IPS-20b (cell line): Measurements from ENCODE around the gene TRIP10.
"Not testable (repeated sequence)": the region's sequence is repeated elsewhere in the genome, so short reads cannot be mapped to it uniquely, and the experiment has no call there.

Experiments used
- H3K27ac ChIP-seq: one replicate; pipeline ENCODE4 v1.5.1; 2013; ENCODE audit warnings: low read length
- H3K27me3 ChIP-seq: 2 replicates; pipeline ENCODE4 v1.6.1; 2013; ENCODE audit warnings: mild to moderate bottlenecking, low read length, inconsistent platforms; ENCODE audit not compliant: insufficient read depth
- H3K36me3 ChIP-seq: 2 replicates; pipeline ENCODE4 v1.6.1; 2013; ENCODE audit warnings: low read depth, mild to moderate bottlenecking, inconsistent platforms, low read length, moderate library complexity; ENCODE audit not compliant: insufficient read depth
- H3K4me1 ChIP-seq: 2 replicates; pipeline ENCODE4 v1.6.1; 2013; ENCODE audit warnings: mild to moderate bottlenecking, control low read depth, inconsistent platforms, low read length, moderate library complexity; ENCODE audit not compliant: insufficient read depth
- H3K4me3 ChIP-seq: 2 replicates; pipeline ENCODE4 v1.5.1; 2013; ENCODE audit warnings: mild to moderate bottlenecking, low read length, inconsistent platforms
- H3K9ac ChIP-seq: 2 replicates; pipeline ENCODE4 v1.6.1; 2013; ENCODE audit warnings: low read depth, mild to moderate bottlenecking, inconsistent platforms, low read length, moderate library complexity
- H3K9me3 ChIP-seq: 2 replicates; pipeline ENCODE4 v1.6.1; 2013; ENCODE audit warnings: mild to moderate bottlenecking, low read depth, low read length, inconsistent platforms; ENCODE audit not compliant: insufficient read depth

TRIP10 gene

DNA sequence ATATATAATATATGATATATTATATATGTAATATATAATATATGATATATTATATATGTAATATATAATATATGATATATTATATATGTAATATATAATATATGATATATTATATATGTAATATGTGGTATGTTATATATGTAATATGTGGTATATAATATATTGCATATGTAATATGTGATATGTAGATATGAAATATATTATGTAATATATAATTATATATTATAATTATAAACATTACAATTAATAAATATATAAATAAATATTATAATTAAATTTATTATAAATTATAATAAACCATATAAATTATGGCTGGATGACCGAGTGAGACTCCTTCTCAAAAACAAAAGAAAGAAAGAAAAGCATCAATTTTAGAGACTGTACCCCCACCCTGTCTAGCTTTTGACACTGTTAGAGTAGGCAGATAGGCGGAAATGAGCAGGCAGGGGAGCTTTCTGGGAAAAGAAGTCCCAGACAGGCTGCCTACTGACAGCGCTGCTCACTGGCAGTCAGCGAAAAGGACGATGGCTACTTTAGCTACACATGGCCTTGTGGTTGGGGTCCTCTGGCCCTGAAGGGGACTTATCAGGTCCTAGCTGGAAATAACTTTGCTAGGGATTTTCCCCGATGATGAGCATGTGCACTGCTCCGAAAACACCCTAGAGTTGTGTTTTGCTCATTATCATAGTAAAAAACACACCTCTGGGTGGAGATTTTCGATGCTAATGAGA lies 38.7 kb upstream of the TRIP10 start:
- no peaks in the 10 kb centered on the region for H3K36me3 ChIP-seq
- H3K27ac ChIP-seq: no peak overlapping the region
- H3K9ac ChIP-seq: no peak overlapping the region
- H3K9me3 ChIP-seq: no peaks in the 10 kb centered on the region
- no peaks in the 10 kb centered on the region for H3K4me1 ChIP-seq
- H3K27me3 ChIP-seq: no peaks in the 10 kb centered on the region
- H3K4me3 ChIP-seq: no peak overlapping the region

DNA sequence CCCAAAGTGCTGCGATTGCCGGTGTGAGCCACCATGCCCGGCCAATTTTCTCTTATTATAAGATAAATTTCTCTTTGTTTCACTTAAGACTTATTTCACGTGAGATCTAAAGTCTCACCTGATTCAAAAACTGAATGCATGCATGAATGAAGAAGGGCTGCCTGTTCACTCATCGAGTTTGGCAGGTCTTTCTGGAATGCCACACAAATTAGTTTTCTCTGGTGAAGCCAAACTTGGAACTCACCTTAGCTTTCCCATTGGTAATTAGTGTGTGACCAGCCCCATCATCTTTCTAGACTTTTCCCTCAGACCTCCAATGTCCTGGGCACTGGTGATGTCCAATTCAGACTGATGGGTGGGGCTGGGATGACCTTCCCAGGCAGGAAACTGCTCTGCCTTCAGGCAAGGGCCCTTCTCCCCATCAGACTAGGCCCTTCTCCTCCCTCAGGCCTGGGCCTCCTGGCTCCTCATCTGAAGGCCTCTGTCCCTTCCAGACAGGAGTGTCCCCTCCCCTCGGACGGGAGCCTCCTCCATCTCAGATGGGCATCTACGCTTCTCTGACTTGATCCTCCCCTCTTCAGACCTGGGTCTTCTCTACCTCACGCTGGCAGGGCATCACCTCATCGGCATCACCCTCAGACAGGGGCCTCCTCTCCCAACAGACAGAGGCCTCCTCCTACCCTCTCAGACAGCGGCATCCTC lies 33.4 kb upstream of the TRIP10 start:
- no peak overlapping the region for H3K4me3 ChIP-seq
- no peaks in the 10 kb centered on the region for H3K36me3 ChIP-seq
- no peak overlapping the region for H3K9ac ChIP-seq
- peaks cover 30% of the 10 kb centered on the region for H3K27me3 ChIP-seq
- no peak overlapping the region for H3K27ac ChIP-seq
- H3K9me3 ChIP-seq: no peaks in the 10 kb centered on the region
- H3K4me1 ChIP-seq: no peaks in the 10 kb centered on the region

DNA sequence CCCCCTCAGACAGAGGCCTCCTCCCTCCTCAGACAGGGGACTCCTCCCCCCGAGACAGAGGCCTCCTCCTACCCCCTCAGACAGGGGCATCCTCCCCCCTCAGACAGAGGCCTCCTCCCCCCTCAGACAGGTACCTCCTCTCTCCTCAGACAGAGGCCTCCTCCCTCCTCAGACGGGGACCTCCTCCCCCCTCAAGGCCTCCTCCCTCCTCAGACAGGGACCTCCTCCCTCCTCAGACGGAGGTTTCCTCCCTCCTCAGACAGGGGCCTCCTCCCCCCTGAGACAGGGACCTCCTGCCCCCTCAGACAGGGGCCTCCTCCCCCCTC lies 32.9 kb upstream of the TRIP10 start:
- no peak overlapping the region for H3K4me3 ChIP-seq
- no peak overlapping the region for H3K9ac ChIP-seq
- no peak overlapping the region for H3K27ac ChIP-seq
- H3K27me3 ChIP-seq: peaks cover 35% of the 10 kb centered on the region
- H3K9me3 ChIP-seq: no peaks in the 10 kb centered on the region
- H3K4me1 ChIP-seq: no peaks in the 10 kb centered on the region
- no peaks in the 10 kb centered on the region for H3K36me3 ChIP-seq

DNA sequence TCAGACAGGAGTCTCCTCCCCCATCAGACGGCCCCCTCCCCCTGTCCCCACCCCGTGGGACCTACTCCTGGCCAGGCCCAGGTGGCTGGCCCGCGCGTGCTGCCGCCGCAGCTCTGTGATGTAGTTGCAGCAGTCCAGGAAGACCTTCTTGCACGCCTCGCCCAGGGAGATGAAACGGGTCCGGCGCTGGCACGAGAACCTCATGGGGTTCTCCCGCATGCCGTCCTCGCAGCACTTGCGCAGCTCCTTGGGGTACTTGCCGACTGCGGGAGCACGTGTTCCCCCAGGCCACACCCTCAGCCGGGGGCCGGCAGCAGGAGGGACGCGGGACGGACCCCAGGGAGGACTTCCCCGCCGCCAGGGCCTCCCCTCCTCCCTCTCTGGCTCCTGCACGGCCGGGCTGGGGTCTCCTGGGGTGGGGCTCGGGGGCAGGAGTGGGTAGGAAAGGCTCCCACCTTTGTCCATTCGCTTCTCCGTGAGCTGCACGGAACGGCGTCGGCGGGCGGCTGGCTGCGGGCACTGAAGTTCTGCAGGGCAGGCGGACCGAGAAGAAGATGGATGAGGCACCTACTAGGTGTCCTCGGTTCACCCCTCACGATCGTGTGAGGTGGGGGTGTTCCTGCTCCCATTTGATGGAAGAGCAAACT lies 32.3 kb upstream of the TRIP10 start:
- no peaks in the 10 kb centered on the region for H3K4me1 ChIP-seq
- H3K27me3 ChIP-seq: peaks cover 40% of the 10 kb centered on the region
- H3K9me3 ChIP-seq: no peaks in the 10 kb centered on the region
- no peak overlapping the region for H3K4me3 ChIP-seq
- no peak overlapping the region for H3K9ac ChIP-seq
- H3K27ac ChIP-seq: no peak overlapping the region
- no peaks in the 10 kb centered on the region for H3K36me3 ChIP-seq

GRCh38 chr19:6707658-6708018 lies 31.8 kb upstream of the TRIP10 start:
- H3K27ac ChIP-seq: no peak overlapping the region
- H3K36me3 ChIP-seq: no peaks in the 10 kb centered on the region
- no peaks in the 10 kb centered on the region for H3K9me3 ChIP-seq
- no peaks in the 10 kb centered on the region for H3K4me1 ChIP-seq
- H3K27me3 ChIP-seq: peaks cover 42% of the 10 kb centered on the region
- no peak overlapping the region for H3K9ac ChIP-seq
- no peak overlapping the region for H3K4me3 ChIP-seq

DNA sequence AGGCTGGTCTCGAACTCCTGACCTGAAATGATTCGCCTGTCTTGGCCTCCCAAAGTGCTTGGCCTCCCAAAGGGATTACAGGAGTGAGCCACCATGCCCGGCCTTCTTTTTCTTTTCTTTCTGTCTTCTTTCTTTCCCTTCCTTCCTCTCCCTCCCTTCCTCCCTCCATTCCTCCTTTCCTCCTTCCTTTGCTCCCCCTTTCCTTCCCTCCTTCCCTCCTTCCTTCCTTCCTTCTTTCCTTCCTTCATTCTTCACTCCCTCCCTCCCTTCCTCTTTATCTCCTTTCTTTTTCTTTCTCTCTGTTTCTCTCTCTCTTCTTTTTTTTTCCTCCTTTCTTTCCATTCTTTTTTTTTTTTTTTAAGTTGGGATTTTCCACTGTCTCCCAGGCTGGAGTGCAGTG lies 31.1 kb upstream of the TRIP10 start:
- H3K4me3 ChIP-seq: no peak overlapping the region
- no peak overlapping the region for H3K27ac ChIP-seq
- H3K27me3 ChIP-seq: peaks cover 42% of the 10 kb centered on the region
- no peaks in the 10 kb centered on the region for H3K4me1 ChIP-seq
- no peaks in the 10 kb centered on the region for H3K36me3 ChIP-seq
- no peak overlapping the region for H3K9ac ChIP-seq
- no peaks in the 10 kb centered on the region for H3K9me3 ChIP-seq

- not testable (repeated sequence) for H3K4me1 ChIP-seq, H3K4me3 ChIP-seq, H3K9ac ChIP-seq, H3K27ac ChIP-seq, H3K36me3 ChIP-seq, H3K9me3 ChIP-seq
- H3K27me3 ChIP-seq: peaks cover 42% of the 10 kb centered on the region
These were observed 30.6 kb upstream of the TRIP10 start for GRCh38 chr19:6708913-6709312.

DNA sequence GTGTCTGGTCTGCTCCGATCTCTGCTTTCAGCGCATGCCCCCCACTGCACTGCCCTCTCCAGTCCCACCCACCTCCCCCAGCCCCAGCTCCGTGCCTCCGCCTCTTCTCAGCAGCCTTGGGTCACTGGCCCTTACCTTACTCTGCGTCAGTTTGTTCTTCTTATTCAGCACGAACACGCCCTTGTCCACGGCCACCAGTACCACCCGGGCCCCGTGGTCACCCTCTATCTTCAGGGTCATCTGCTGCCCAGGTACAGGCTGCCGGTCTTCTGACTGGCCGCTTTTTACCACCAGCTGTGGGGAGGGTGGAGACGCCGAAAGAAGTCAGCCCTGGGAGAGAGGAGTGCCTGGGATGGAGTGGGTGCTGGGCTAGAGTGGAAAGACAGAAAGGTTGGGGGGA lies 29.9 kb upstream of the TRIP10 start:
- Histone ChIP-seq H3K4me3 (no peak overlapping the region), H3K27me3 (peaks cover 42% of the 10 kb centered on the region), H3K9ac (no peak overlapping the region), H3K9me3 (no peaks in the 10 kb centered on the region), H3K36me3 (no peaks in the 10 kb centered on the region), H3K27ac (no peak overlapping the region), H3K4me1 (no peaks in the 10 kb centered on the region)

- no peak overlapping the region; the same call in 1 of the 2 replicates for H3K9ac ChIP-seq
- H3K36me3 ChIP-seq: no peaks in the 10 kb centered on the region
- no peaks in the 10 kb centered on the region for H3K4me1 ChIP-seq
- no peak overlapping the region for H3K27ac ChIP-seq
- peaks cover 42% of the 10 kb centered on the region for H3K27me3 ChIP-seq
- H3K4me3 ChIP-seq: peak overlapping the region; percentile 59
- H3K9me3 ChIP-seq: no peaks in the 10 kb centered on the region
These were observed 29.0 kb upstream of the TRIP10 start for GRCh38 chr19:6710273-6711077.

- Histone ChIP-seq H3K27me3 (peaks cover 42% of the 10 kb centered on the region), H3K4me3 (peak overlapping the region; percentile 59; the same call in 1 of the 2 replicates), H3K9me3 (no peaks in the 10 kb centered on the region), H3K9ac (no peak overlapping the region), H3K36me3 (no peaks in the 10 kb centered on the region), H3K4me1 (no peaks in the 10 kb centered on the region), H3K27ac (no peak overlapping the region)
These were observed 28.5 kb upstream of the TRIP10 start for GRCh38 chr19:6711078-6711361.

DNA sequence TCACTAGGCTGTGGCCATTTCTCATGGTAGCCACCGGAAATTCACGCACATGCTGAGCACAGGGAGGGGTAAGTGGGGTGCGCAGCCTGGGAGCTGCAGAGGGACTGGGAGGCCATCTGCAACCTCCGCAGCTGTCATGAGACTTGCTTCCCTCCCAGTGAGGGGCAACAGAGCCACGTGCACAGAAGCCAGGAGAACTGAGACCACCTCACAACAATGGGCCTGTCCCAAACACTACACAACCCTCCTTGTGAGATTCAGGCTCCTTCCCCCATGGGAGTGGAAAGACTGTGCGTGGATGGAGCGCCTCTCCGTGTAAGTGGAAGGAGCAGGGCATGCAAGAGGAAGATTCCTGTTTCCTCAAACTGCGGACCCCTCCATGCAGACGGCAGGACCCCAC lies 27.9 kb upstream of the TRIP10 start:
- Histone ChIP-seq H3K36me3 (no peaks in the 10 kb centered on the region), H3K9me3 (no peaks in the 10 kb centered on the region), H3K9ac (no peak overlapping the region), H3K4me1 (no peaks in the 10 kb centered on the region), H3K4me3 (no peak overlapping the region), H3K27ac (no peak overlapping the region), H3K27me3 (peaks cover 42% of the 10 kb centered on the region)
